Measurements from ENCODE around the gene EXOC3. TPM values are rescaled to one million over a fixed set of nuclear protein-coding genes. Genes with fewer than 3 reads are reported as not detected.

The EXOC3 gene
- total RNA-seq, 3 donors from 2014 or later (not counting 1 experiment from before 2014, with no cell fraction given), result 89.6 to 99.9 (median 96.3) TPM

DNA sequence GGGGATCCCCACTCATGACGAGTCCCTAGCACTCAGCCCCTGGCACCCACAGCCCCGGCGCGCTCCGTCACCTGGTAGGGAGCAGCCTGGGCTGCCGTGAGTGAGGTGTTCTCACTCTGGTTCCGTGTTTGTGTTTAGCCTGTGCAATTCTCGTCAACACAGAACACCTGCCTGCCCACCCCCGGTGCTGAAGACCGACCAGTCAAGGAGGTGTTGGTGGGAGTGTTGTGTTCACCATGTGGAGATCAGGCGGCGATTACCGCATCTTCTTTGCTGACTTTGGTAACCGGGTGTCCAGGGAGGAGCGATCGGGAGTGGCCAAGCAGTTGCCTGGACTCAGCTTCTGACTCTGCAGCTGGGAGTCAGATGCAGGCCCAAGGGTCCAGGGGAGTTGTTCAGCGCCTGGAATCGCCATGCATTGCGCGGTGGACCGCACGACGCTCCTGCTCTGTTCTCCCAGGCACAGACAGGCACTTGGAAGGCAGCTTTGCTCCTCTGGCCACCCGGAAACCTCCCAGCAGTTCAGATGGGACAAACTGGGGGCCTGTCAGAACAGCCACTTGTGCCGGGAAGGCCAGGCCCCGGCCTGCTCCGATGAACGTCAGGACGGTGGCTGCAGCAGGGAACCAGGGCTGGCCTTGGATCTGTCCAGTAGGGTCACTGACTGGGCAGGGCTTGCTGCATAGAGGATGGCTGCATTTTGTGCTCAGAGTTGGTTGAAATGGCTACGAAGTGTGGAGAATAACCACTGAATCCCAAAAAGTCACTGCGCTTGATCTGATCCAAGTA, 28.2 kb downstream of the EXOC3 start:
- Histone ChIP-seq H3K36me3 (ENCODE audit: control insufficient read depth, insufficient read depth, low read length) (peaks cover 10% of the 10 kb centered on the region), H3K4me3 (ENCODE audit: low read length) (no peak overlapping the region), H3K27me3 (ENCODE audit: control insufficient read depth, insufficient read depth, low read length) (peaks cover 15% of the 10 kb centered on the region), H3K9me3 (ENCODE audit: control insufficient read depth, insufficient read depth, low read length) (no peaks in the 10 kb centered on the region), H3K4me1 (ENCODE audit: control insufficient read depth, insufficient read depth, low read length) (peaks cover 33% of the 10 kb centered on the region), H3K27ac (ENCODE audit: low read length) (no peak overlapping the region)
- TF ChIP-seq, protein P1, sequence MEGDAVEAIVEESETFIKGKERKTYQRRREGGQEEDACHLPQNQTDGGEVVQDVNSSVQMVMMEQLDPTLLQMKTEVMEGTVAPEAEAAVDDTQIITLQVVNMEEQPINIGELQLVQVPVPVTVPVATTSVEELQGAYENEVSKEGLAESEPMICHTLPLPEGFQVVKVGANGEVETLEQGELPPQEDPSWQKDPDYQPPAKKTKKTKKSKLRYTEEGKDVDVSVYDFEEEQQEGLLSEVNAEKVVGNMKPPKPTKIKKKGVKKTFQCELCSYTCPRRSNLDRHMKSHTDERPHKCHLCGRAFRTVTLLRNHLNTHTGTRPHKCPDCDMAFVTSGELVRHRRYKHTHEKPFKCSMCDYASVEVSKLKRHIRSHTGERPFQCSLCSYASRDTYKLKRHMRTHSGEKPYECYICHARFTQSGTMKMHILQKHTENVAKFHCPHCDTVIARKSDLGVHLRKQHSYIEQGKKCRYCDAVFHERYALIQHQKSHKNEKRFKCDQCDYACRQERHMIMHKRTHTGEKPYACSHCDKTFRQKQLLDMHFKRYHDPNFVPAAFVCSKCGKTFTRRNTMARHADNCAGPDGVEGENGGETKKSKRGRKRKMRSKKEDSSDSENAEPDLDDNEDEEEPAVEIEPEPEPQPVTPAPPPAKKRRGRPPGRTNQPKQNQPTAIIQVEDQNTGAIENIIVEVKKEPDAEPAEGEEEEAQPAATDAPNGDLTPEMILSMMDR (IDR thresholded peaks at IDR 0.05), result no peak
- intact Hi-C loops (cut with micrococcal nuclease), result no loop called here
- peaks cover 0 to 3% of the 10 kb centered on the region in 2 donors for H3K27me3 Mint-ChIP-seq (ENCODE audit: low read depth in 2 of 2)
- no peaks in the 10 kb centered on the region for H3K36me3 Mint-ChIP-seq
- no peak for ATAC-seq
- peaks cover 5 to 27% of the 10 kb centered on the region in 2 donors for H3K4me1 Mint-ChIP-seq
- H3K4me3 Mint-ChIP-seq, result peak overlapping the region; percentile 60
- peak overlapping the region; percentile 16 to 75 for H3K27ac Mint-ChIP-seq
- no peaks in the 10 kb centered on the region for H3K9me3 Mint-ChIP-seq
- WGBS (ENCODE audit: insufficient coverage), result 94% methylated on average over 31 of the region's 31 CpGs
- DNase-seq, result no peak

DNA sequence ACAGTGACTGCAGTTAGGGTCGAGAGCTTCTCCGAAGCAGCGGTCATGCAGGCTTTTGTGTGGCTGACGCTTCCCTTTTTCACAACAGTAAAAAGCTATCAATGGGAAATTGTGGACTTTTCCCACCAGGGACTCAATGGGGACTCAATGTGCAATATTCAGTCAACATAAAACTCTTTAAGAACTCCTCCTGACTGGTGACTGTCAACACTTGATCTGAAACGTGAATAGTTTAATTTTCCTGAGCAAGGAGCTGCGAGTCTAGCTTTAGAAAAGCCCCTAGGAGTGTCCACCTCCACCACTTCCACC, 28.7 kb downstream of the EXOC3 start:
- H3K36me3 Mint-ChIP-seq, result no peaks in the 10 kb centered on the region
- Histone ChIP-seq H3K4me3 (ENCODE audit: low read length) (peak overlapping the region; percentile 61), H3K27ac (ENCODE audit: low read length) (no peak overlapping the region), H3K4me1 (ENCODE audit: control insufficient read depth, insufficient read depth, low read length) (peaks cover 33% of the 10 kb centered on the region), H3K9me3 (ENCODE audit: control insufficient read depth, insufficient read depth, low read length) (no peaks in the 10 kb centered on the region), H3K27me3 (ENCODE audit: control insufficient read depth, insufficient read depth, low read length) (peaks cover 17% of the 10 kb centered on the region), H3K36me3 (ENCODE audit: control insufficient read depth, insufficient read depth, low read length) (peaks cover 6% of the 10 kb centered on the region)
- H3K27ac Mint-ChIP-seq, result peak overlapping the region in 1 of 2 donors; percentile 75
- H3K27me3 Mint-ChIP-seq (ENCODE audit: low read depth in 2 of 2), result peaks cover 0 to 3% of the 10 kb centered on the region in 2 donors
- TF ChIP-seq, protein P1 (IDR thresholded peaks at IDR 0.05), result no peak
- intact Hi-C loops (cut with micrococcal nuclease), result no loop called here
- DNase-seq (no peak), ATAC-seq (no peak)
- H3K4me1 Mint-ChIP-seq, result peaks cover 5 to 27% of the 10 kb centered on the region in 2 donors
- 87% methylated on average over 6 of the region's 6 CpGs for WGBS (ENCODE audit: insufficient coverage)
- no peaks in the 10 kb centered on the region for H3K9me3 Mint-ChIP-seq
- peak overlapping the region; percentile 60 for H3K4me3 Mint-ChIP-seq

DNA sequence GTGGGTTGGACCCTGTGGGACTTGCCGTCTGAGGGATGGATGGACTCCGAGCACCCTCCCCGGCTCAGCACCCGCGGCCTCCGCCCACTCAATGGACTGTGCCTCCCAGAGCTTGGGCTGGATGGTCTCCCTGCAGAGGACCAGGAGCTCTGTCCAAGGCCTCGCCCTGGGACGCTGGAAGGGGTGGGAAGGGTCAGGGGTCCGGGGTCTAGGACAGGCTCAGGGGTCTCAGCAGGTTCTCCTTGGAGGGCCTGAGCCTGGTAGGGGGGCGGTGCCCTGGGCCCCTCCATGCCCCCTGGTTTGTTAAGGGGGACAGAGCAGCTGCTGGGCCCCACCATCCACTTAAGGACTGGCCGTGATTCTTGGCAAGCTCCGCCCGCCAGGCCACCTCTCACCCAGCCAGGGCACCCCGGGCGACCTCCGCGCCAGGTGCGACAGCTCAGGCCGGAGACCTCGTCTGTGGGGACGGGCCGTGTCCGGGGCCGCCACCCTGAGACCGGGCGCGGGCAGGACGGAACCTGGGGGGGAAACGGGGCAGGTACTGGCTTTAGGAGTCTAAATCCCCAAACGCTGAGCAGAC, 29.2 kb downstream of the EXOC3 start:
- ATAC-seq (peak in 1 of 3 donors; percentile 0), DNase-seq (no peak)
- H3K27me3 Mint-ChIP-seq (ENCODE audit: low read depth in 2 of 2), result peaks cover 0 to 8% of the 10 kb centered on the region in 2 donors
- Histone ChIP-seq H3K27ac (ENCODE audit: low read length) (no peak overlapping the region), H3K27me3 (ENCODE audit: control insufficient read depth, insufficient read depth, low read length) (peaks cover 17% of the 10 kb centered on the region), H3K9me3 (ENCODE audit: control insufficient read depth, insufficient read depth, low read length) (no peaks in the 10 kb centered on the region), H3K4me1 (ENCODE audit: control insufficient read depth, insufficient read depth, low read length) (peaks cover 33% of the 10 kb centered on the region), H3K4me3 (ENCODE audit: low read length) (peak overlapping the region; percentile 61), H3K36me3 (ENCODE audit: control insufficient read depth, insufficient read depth, low read length) (peaks cover 2% of the 10 kb centered on the region)
- no peaks in the 10 kb centered on the region for H3K9me3 Mint-ChIP-seq
- WGBS (ENCODE audit: insufficient coverage), result 20% methylated on average over 30 of the region's 30 CpGs
- no peaks in the 10 kb centered on the region for H3K36me3 Mint-ChIP-seq
- H3K4me1 Mint-ChIP-seq, result peaks cover 5 to 27% of the 10 kb centered on the region in 2 donors
- intact Hi-C loops (cut with micrococcal nuclease), result no loop called here
- peak overlapping the region; percentile 67 for H3K4me3 Mint-ChIP-seq
- peak overlapping the region in 1 of 2 donors; percentile 75 for H3K27ac Mint-ChIP-seq
- TF ChIP-seq, protein P1 (IDR thresholded peaks at IDR 0.05), result no peak

Data from natural killer cell (primary cell).